B cell (primary cell): ENCODE data around the gene THOC7.

Experiments used
- CTCF ChIP-seq: fragments of 200-600 bp; IDR thresholded peaks from one replicate; pipeline ENCODE4 v1.8.0; 2022; ENCODE audit warnings: antibody characterized with exemption, mild to moderate bottlenecking
- EZH2 ChIP-seq: IDR thresholded peaks from 2 replicates; pipeline ENCODE4 v1.6.1; 2012; ENCODE audit warnings: borderline replicate concordance, low read depth, mild to moderate bottlenecking, moderate library complexity, low read length; ENCODE audit not compliant: insufficient read depth, poor library complexity, severe bottlenecking

DNA sequence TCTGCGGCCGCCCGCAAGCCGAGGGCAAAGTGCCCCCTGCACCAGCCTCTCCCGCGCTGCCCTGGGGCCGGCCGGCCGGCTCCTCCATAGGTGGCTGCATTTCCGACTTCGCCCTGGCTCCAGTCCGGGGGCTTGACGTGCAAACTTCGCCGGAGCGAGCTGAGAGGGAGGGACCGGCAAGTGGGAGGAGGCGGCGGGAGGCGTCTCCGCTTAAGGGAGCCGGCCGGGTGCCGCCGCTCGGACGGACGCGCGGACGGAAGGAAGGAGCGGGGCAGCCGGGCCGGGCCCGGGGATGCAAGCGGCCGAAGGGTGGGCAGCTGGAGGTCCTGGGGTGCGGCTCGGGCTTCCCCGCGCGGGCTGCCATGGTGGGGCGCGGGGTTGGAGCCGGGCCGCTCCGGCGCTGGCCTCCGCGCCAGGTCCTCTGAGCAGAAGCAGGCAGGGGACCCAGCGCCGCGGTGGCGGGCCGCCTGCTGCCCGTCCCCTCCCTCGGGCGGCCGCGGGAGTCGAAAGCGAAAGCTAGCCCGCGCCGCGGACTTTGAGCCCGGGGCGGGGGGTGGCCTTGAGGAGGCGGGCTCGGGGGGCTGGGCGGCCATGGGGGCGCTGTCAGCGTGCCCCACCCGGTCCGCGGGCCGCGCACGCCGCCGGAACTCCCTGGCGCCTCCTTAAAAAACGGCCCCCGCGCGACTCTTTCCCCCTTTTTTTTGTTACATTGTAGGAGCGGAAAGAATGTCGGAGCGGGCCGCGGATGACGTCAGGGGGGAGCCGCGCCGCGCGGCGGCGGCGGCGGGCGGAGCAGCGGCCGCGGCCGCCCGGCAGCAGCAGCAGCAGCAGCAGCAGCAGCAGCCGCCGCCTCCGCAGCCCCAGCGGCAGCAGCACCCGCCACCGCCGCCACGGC is 48.5 kb upstream of the THOC7 start, which contains the start of gene SCAANT1:
- TF ChIP-seq CTCF, result no peak
- TF ChIP-seq EZH2, result no peak
